ENCODE measurements around the gene KRTAP4-12.
"Not testable (repeated sequence)": the region's sequence is repeated elsewhere in the genome, so short reads cannot be mapped to it uniquely, and the experiment has no call there.

Gene KRTAP4-12

DNA sequence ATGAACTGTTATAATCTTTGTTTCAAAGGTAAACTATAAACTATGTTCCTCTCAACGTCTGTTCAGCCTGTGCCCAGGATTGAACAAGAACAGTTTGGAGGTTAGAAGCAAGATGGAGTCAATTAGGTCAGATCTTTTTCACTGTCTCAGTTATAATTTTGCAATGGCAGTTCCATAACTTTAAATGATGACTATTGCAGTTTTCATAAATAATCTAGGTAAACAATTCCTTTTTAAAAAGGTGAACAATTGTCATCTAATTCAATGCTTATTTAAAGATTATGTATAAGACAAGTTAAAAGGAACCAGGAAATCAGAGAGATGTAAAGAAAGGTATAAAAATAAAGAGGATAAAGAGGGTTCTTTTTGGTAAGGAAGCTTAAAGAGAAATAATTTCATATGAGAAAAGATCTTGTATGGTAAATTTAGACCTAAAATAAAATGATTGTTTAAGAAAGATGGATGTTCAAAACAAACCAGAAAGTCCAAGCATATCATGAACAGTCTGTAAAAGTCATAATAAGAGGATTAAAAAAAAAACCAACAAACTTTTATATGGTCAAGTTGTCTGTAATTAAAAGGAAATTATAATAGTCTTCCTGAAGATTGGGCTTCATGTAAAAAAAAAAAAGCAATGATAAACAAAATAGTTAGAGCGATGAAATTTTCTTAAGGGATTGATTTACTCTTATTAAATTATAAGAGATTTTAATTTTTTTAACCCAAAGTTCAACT lies 12.7 kb downstream of the KRTAP4-12 start:
- Histone ChIP-seq H3K36me3 (ENCODE audit: control insufficient read depth in 2 of 2, insufficient read depth in 2 of 2, low read length in 2 of 2) (no peaks in the 10 kb centered on the region), H3K27me3 (ENCODE audit: control insufficient read depth in 2 of 2, insufficient read depth in 2 of 2, low read length in 2 of 2) (no peaks in the 10 kb centered on the region), H3K4me3 (ENCODE audit: low read length in 2 of 2) (no peak overlapping the region), H3K9me3 (ENCODE audit: control insufficient read depth in 2 of 2, low read length in 2 of 2) (no peaks in the 10 kb centered on the region), H3K9ac (ENCODE audit: low read depth in 1 of 2, low read length in 2 of 2) (no peak overlapping the region), H3K4me1 (ENCODE audit: control insufficient read depth in 2 of 2, insufficient read depth in 2 of 2, low read length in 2 of 2) (no peaks in the 10 kb centered on the region), H3K27ac (ENCODE audit: low read depth in 2 of 2, low read length in 2 of 2) (no peak overlapping the region)

DNA sequence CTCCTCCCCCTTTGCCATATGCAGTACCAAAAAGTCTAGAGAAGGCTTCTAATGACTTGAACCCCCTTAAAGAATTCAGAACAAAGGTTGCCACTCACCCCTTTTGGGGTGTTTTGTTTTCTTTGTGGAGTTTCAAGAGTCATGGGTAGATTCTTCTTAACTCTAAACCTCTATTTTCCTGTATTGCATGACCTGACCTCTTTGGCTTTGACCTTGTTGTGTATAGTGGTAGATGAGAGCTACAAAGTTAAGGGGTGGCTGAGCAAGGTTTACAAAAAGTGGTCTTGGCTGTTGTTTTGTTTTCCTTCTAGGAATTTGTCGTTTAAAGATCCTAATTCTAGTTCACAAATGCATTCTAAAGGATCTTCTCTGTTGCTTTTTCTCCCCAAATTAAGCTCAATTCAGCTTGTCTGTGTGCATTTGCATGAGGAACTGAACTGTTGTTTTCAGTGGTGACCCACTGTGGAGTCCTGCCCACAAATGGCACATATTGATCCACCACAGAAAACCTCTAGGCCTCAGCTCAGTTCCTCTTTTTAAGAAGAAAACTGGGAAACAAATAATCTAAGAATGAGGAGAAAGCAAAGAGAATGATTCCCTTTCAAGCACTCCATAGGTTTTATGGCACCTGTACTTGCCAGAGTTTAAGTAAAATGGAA lies 15.1 kb downstream of the KRTAP4-12 start:
- H3K4me1 ChIP-seq (ENCODE audit: control insufficient read depth in 2 of 2, insufficient read depth in 2 of 2, low read length in 2 of 2); H3K36me3 ChIP-seq (ENCODE audit: control insufficient read depth in 2 of 2, insufficient read depth in 2 of 2, low read length in 2 of 2); H3K27ac ChIP-seq (ENCODE audit: low read depth in 2 of 2, low read length in 2 of 2); H3K27me3 ChIP-seq (ENCODE audit: control insufficient read depth in 2 of 2, insufficient read depth in 2 of 2, low read length in 2 of 2); H3K9ac ChIP-seq (ENCODE audit: low read depth in 1 of 2, low read length in 2 of 2); H3K4me3 ChIP-seq (ENCODE audit: low read length in 2 of 2); H3K9me3 ChIP-seq (ENCODE audit: control insufficient read depth in 2 of 2, low read length in 2 of 2): not testable (repeated sequence)

GRCh38 chr17:41107941-41108450 lies 16.0 kb downstream of the KRTAP4-12 start:
- Histone ChIP-seq H3K4me3 (ENCODE audit: low read length in 2 of 2) (no peak overlapping the region), H3K27ac (ENCODE audit: low read depth in 2 of 2, low read length in 2 of 2) (no peak overlapping the region), H3K9me3 (ENCODE audit: control insufficient read depth in 2 of 2, low read length in 2 of 2) (no peaks in the 10 kb centered on the region), H3K9ac (ENCODE audit: low read depth in 1 of 2, low read length in 2 of 2) (no peak overlapping the region), H3K27me3 (ENCODE audit: control insufficient read depth in 2 of 2, insufficient read depth in 2 of 2, low read length in 2 of 2) (no peaks in the 10 kb centered on the region), H3K4me1 (ENCODE audit: control insufficient read depth in 2 of 2, insufficient read depth in 2 of 2, low read length in 2 of 2) (no peaks in the 10 kb centered on the region), H3K36me3 (ENCODE audit: control insufficient read depth in 2 of 2, insufficient read depth in 2 of 2, low read length in 2 of 2) (no peaks in the 10 kb centered on the region)

DNA sequence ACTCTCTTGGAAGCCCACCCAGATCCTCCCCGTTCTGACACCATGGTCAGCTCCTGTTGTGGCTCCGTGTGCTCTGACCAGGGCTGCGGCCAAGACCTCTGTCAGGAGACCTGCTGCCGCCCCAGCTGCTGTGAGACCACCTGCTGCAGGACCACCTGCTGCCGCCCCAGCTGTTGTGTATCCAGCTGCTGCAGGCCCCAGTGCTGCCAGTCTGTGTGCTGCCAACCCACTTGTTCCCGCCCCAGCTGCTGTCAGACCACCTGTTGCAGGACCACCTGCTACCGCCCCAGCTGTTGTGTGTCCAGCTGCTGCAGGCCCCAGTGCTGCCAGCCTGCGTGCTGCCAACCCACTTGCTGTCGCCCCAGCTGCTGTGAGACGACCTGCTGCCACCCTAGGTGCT lies 18.6 kb downstream of the KRTAP4-12 start, which contains the start of gene KRTAP4-9:
KRTAP4-9 (plus strand) TSS at position 43 of the 400 bp plus-strand sequence; CDS start at position 43, 0 bp downstream.
- not testable (repeated sequence) for H3K9me3 ChIP-seq (ENCODE audit: control insufficient read depth in 2 of 2, low read length in 2 of 2); H3K4me1 ChIP-seq (ENCODE audit: control insufficient read depth in 2 of 2, insufficient read depth in 2 of 2, low read length in 2 of 2); H3K9ac ChIP-seq (ENCODE audit: low read depth in 1 of 2, low read length in 2 of 2); H3K4me3 ChIP-seq (ENCODE audit: low read length in 2 of 2); H3K27me3 ChIP-seq (ENCODE audit: control insufficient read depth in 2 of 2, insufficient read depth in 2 of 2, low read length in 2 of 2); H3K27ac ChIP-seq (ENCODE audit: low read depth in 2 of 2, low read length in 2 of 2); H3K36me3 ChIP-seq (ENCODE audit: control insufficient read depth in 2 of 2, insufficient read depth in 2 of 2, low read length in 2 of 2)

DNA sequence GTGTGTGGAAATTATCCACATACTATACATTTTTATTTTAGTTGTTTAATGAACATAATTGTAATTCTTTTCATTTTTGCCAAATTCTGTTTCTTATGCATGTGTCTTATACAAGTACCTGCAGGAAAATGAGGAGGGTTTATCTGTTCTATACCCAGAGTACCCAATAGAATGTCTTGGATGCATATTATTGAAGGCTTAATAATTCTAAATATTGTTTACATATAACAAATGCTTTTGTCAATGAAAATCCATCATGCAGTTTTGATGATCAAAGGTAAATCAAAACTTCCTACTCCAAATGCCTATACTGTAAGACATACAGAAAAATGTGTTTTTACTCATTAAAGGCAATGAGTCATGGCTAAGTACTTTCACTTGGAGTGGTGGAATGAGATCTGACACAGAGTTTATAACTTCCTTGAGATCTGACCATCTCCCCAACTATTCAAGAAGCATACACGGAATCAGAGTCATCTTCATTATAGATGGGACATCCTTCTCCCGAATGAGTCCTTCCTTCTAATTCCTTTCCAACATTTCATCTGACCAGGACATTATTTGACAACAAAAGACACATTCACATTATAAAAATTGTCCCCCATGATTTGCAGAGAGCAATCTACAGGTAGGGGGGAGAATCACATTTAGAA lies 19.5 kb downstream of the KRTAP4-12 start:
- H3K4me1 ChIP-seq (ENCODE audit: control insufficient read depth in 2 of 2, insufficient read depth in 2 of 2, low read length in 2 of 2); H3K27ac ChIP-seq (ENCODE audit: low read depth in 2 of 2, low read length in 2 of 2); H3K36me3 ChIP-seq (ENCODE audit: control insufficient read depth in 2 of 2, insufficient read depth in 2 of 2, low read length in 2 of 2); H3K9ac ChIP-seq (ENCODE audit: low read depth in 1 of 2, low read length in 2 of 2); H3K9me3 ChIP-seq (ENCODE audit: control insufficient read depth in 2 of 2, low read length in 2 of 2); H3K27me3 ChIP-seq (ENCODE audit: control insufficient read depth in 2 of 2, insufficient read depth in 2 of 2, low read length in 2 of 2); H3K4me3 ChIP-seq (ENCODE audit: low read length in 2 of 2): not testable (repeated sequence)

DNA sequence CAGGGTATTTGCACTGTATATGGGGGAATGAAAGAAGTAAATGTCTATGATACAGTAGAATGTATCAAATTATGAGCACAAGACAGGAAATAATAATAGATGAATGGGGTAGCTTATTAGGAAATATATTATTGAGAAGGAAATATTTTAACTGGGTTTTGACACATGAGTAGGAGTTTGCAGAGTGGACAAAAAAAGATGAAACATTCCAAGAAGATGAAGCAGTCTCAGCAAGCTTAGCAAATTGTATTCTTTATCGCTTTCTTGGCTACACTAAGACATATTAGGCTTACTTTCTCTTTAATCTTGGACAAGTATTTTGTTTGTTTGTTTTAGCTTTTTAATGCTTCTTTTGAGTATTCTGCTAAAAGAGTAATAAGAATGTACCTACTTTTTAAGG lies 20.1 kb downstream of the KRTAP4-12 start:
- H3K9ac ChIP-seq (ENCODE audit: low read depth in 1 of 2, low read length in 2 of 2) = no peak overlapping the region
- H3K9me3 ChIP-seq (ENCODE audit: control insufficient read depth in 2 of 2, low read length in 2 of 2) = no peaks in the 10 kb centered on the region
- no peak overlapping the region for H3K27ac ChIP-seq (ENCODE audit: low read depth in 2 of 2, low read length in 2 of 2)
- no peaks in the 10 kb centered on the region for H3K4me1 ChIP-seq (ENCODE audit: control insufficient read depth in 2 of 2, insufficient read depth in 2 of 2, low read length in 2 of 2)
- no peaks in the 10 kb centered on the region for H3K36me3 ChIP-seq (ENCODE audit: control insufficient read depth in 2 of 2, insufficient read depth in 2 of 2, low read length in 2 of 2)
- no peaks in the 10 kb centered on the region for H3K27me3 ChIP-seq (ENCODE audit: control insufficient read depth in 2 of 2, insufficient read depth in 2 of 2, low read length in 2 of 2)
- H3K4me3 ChIP-seq (ENCODE audit: low read length in 2 of 2) = no peak overlapping the region

DNA sequence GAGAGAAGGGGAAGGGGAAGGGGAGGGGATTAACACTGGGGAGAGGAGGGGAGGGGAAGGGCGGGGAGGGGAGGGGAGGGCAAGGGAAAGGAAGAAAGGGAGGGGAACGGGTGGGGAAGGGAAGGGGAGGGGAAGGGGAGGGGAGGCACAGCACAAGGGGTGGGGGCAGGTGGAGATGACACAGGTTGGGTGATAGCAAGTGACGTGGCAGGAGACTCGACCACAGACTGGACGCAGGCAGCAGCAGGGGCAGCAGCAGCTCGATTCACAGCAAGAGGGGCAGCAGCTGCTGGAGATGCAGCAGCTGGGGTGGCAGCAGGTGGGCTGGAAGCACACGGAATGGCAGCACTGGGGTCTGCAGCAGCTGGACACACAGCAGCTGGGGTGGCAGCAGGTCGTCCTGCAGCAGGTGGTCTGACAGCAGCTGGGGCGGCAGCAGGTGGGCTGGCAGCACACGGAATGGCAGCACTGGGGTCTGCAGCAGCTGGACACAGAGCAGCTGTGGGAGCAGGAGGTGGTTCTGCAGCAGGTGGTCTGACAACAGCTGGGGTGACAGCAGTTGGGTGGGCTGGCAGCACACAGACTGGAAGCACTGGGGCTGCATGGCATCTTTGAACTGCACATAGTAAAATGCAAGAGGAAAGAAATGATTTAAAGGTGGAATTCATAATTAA lies 22.3 kb downstream of the KRTAP4-12 start, which contains the start of gene KRTAP4-16:
KRTAP4-16 (minus strand) TSS at position 624 of the 674 bp plus-strand sequence; CDS start at position 624, 0 bp downstream.
- Histone ChIP-seq H3K27me3 (ENCODE audit: control insufficient read depth in 2 of 2, insufficient read depth in 2 of 2, low read length in 2 of 2) (peaks cover 0 to 2% of the 10 kb centered on the region in 2 donors), H3K27ac (ENCODE audit: low read depth in 2 of 2, low read length in 2 of 2) (no peak within 1 kb of the TSS), H3K4me3 (ENCODE audit: low read length in 2 of 2) (no peak within 1 kb of the TSS), H3K4me1 (ENCODE audit: control insufficient read depth in 2 of 2, insufficient read depth in 2 of 2, low read length in 2 of 2) (no peaks in the 10 kb centered on the region), H3K9me3 (ENCODE audit: control insufficient read depth in 2 of 2, low read length in 2 of 2) (no peaks in the 10 kb centered on the region), H3K36me3 (ENCODE audit: control insufficient read depth in 2 of 2, insufficient read depth in 2 of 2, low read length in 2 of 2) (no peaks in the 10 kb centered on the region), H3K9ac (ENCODE audit: low read depth in 1 of 2, low read length in 2 of 2) (no peak within 1 kb of the TSS)

DNA sequence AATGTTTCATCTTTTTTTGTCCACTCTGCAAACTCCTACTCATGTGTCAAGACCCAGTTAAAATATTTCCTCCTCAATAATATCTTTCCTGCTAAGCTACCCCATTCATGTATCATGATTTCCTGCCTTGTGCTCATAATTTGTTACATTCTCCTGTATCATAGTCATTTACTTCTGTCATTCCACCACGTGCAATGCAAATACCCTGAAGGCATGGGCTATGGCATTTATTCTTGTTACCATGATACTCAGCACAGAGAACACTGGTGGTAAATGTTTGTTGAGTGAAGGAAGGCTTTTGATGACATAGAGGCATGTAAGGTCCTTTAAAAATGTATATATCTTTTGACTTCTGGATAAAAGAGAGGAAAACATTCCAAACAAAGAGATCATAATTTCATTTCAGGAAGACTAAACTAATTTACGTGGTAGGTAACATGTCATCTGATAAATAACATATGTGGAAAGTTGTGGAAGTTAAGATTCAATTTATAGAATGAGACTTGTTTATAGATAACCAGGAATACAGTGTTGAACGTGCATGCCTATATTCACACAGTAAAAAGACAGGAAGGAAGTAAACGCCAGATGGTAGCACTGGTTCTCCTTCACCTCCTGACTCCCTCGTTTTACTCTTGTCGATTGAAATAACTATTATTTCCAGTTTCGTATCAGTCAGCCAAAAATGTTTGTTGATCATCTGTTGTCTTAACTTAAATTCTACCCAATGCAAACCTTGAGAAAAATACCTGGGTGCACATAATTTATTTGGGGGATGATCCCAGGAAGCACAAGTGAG lies 24.1 kb downstream of the KRTAP4-12 start:
- not testable (repeated sequence) for H3K36me3 ChIP-seq (ENCODE audit: control insufficient read depth in 2 of 2, insufficient read depth in 2 of 2, low read length in 2 of 2); H3K27ac ChIP-seq (ENCODE audit: low read depth in 2 of 2, low read length in 2 of 2); H3K9ac ChIP-seq (ENCODE audit: low read depth in 1 of 2, low read length in 2 of 2); H3K9me3 ChIP-seq (ENCODE audit: control insufficient read depth in 2 of 2, low read length in 2 of 2); H3K4me1 ChIP-seq (ENCODE audit: control insufficient read depth in 2 of 2, insufficient read depth in 2 of 2, low read length in 2 of 2); H3K27me3 ChIP-seq (ENCODE audit: control insufficient read depth in 2 of 2, insufficient read depth in 2 of 2, low read length in 2 of 2); H3K4me3 ChIP-seq (ENCODE audit: low read length in 2 of 2)

GRCh38 chr17:41098481-41098880 lies 25.5 kb downstream of the KRTAP4-12 start:
- H3K9me3 ChIP-seq (ENCODE audit: control insufficient read depth in 2 of 2, low read length in 2 of 2) = no peaks in the 10 kb centered on the region
- H3K36me3 ChIP-seq (ENCODE audit: control insufficient read depth in 2 of 2, insufficient read depth in 2 of 2, low read length in 2 of 2) = no peaks in the 10 kb centered on the region
- peaks cover 0 to 2% of the 10 kb centered on the region in 2 donors for H3K27me3 ChIP-seq (ENCODE audit: control insufficient read depth in 2 of 2, insufficient read depth in 2 of 2, low read length in 2 of 2)
- no peaks in the 10 kb centered on the region for H3K4me1 ChIP-seq (ENCODE audit: control insufficient read depth in 2 of 2, insufficient read depth in 2 of 2, low read length in 2 of 2)
- no peak overlapping the region for H3K4me3 ChIP-seq (ENCODE audit: low read length in 2 of 2)
- H3K27ac ChIP-seq (ENCODE audit: low read depth in 2 of 2, low read length in 2 of 2) = no peak overlapping the region
- H3K9ac ChIP-seq (ENCODE audit: low read depth in 1 of 2, low read length in 2 of 2) = no peak overlapping the region
